NCI-H1930 (cell line): Measurements from ENCODE around the gene FAM83G.

Experiments
- DNase-seq, 2 experiments: peaks; one replicate each; lab custom pipeline; 2025; lab: John Stamatoyannopoulos, UW

The FAM83G gene

GRCh38 chr17:18988546-18989173 is 15.9 kb downstream of the FAM83G start:
- DNase-seq, result no peak

- no peak for DNase-seq
These were observed 16.6 kb downstream of the FAM83G start for GRCh38 chr17:18987862-18988545.

DNA sequence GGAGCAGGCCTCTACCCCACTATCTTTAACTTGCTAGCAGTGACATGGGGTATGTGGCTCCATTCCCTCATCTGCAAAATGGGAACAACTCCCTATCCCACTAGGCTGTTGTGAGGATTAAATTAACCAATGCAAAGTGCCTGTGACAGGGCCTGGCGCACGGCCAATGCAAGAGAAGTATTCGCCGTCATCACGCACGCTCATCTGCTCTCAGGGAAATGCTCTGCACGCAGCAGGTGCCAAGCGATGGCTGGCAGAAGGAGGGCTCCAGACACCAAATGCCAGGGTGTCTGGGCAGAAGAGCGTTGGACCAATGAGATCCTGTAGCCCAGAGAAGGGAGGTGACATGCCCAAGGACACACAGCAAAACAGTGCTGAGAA is 17.3 kb downstream of the FAM83G start:
- DNase-seq, result no peak

DNA sequence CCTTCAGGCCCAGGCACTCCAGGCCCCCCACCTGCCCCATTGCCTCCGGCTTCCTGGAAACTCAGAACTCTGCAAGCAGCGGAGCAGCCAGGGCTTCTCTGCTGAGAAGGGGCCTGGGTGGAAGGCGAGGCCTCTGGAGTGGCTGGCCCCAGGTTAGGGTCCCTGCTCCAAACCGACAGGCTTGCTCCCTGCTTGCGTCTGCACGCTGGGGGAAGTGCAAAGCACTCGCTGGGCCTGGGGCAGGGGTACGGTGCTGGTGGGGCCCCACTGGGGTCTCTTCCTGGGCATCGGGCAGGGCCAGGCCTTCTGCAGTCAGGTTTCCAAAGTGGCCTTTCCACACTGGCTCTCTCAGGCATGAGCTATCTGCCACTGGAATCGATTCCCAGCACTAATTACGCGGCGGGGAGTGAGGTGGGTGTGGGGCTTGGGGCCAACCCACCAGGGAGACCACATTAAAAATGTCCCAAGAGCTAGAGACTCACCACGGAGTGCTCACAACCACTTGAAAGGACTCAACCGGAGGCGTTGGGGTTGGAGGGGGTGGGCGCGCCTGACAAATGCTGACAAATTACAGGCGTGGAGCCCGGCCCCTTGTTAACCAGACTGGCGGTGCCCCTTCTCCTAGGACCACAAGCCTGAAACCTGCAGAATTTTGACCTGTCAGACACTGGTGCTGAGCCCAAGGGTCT is 17.9 kb downstream of the FAM83G start:
- no peak for DNase-seq

DNA sequence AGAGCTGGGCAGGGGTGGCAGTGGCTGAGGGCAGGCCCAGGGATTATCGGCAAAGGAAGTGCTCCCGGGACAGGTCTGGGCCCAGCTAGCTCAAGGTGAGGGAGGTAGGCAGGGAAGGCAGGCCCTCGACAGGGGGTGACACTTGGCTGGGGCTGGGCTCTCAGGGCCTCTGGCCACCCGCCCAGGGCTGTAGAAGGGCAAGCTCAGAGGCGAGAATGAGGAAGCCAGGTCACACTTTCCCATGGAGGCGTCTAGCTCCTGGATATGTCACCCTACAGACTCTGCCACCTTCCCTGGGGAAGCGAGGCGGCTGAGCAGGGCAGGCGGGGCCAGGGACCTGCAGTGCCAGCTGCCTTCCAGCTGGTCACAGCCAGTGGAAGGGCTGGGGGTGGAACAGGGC is 19.1 kb downstream of the FAM83G start:
- no peak for DNase-seq

GRCh38 chr17:18984273-18985114 is 20.1 kb downstream of the FAM83G start:
- no peak for DNase-seq

GRCh38 chr17:18981642-18982424 is 22.7 kb downstream of the FAM83G start:
- DNase-seq, result no peak

DNA sequence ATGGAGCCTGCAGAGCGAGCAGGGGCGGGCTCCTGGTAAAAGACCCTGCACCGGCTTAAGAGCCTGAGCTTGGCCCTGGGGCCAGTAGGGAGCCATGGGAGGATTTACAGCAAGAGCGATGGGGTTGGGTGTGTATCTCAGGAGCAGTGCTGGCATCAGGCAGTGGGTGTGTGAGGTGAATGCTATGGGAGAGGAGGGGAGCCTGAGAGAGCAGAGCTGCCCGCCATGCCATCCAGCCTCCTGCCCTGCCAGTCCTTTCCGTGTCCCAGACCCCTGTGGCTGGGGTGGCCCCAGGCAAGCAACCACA is 23.3 kb downstream of the FAM83G start:
- no peak for DNase-seq

DNA sequence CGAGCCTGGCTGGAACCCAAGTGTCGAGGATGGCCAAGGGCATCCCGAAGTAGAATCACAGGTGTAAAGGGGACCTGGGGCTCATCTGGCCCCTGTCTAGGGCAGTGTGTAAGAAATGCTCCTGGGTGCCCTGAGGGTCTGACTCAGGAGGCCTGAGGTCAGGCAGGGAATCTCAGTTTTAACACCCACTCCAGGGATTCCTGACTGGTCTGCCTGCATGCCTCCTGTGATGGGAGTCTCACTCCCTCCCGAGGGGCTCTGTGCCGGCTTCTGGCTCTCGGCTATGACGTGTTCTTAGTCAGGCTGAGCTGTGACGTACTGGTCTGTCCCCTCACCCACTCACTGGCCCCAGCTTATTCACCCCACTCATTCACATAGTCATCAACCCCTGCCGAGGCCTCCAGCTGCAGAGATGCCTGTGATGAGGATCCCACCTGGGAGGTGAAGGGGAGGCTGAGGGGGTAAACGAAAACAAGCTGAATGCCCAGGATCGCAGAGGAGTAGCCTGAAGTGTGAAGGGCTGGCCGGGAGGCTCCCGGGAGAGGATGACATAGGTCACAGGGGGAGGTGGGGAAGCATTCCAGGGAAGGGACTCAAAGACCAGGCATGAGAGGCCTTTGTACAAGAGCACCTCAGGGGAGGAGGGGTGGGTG is 23.8 kb downstream of the FAM83G start:
- no peak for DNase-seq

DNA sequence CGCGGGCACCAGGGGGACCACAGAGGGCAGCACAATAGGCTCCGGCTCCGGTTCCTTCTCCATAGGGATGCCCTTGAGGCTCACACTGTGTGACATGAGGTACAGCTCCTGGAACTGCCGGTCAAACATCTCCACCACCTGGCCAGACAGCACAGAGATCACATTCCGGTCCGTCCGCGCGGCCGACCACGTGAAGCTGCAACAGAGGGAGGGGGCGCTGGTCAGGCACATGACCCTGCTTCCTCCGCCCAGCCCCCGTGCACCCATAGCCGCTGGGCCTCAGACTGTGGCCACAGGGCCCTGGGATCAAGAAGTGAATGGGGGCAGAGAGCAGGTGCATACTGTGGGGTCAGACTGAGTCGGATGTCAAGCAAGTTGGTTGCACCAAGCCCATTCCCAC is 25.9 kb downstream of the FAM83G start:
- no peak for DNase-seq

- DNase-seq, result no peak
These were observed 26.5 kb downstream of the FAM83G start for GRCh38 chr17:18978050-18978449.

- DNase-seq, result no peak
These were observed 26.9 kb downstream of the FAM83G start for GRCh38 chr17:18977646-18978045.

GRCh38 chr17:18977021-18977420 is 27.5 kb downstream of the FAM83G start:
- DNase-seq, result no peak

DNA sequence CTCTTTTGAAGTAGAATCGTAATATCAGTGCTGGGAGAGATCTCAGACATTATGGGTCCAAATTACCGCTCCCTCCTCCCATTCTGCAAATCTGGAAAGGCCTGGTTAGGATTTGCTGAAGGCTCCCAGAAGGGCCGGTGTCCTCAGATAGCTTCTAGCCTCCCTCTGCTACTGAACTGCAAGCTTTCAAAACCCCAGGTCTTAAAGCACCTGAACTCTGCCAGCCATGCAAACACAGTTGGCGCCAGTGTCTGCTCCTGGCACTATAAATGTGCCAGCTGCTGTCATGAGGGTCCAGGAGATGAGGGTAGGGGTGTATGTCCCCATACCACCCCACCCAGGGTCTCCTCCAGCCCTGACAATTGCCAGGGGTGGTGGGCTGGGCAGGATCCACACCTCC is 28.4 kb downstream of the FAM83G start:
- no peak for DNase-seq

GRCh38 chr17:18975597-18975996 is 29.0 kb downstream of the FAM83G start:
- DNase-seq, result no peak

DNA sequence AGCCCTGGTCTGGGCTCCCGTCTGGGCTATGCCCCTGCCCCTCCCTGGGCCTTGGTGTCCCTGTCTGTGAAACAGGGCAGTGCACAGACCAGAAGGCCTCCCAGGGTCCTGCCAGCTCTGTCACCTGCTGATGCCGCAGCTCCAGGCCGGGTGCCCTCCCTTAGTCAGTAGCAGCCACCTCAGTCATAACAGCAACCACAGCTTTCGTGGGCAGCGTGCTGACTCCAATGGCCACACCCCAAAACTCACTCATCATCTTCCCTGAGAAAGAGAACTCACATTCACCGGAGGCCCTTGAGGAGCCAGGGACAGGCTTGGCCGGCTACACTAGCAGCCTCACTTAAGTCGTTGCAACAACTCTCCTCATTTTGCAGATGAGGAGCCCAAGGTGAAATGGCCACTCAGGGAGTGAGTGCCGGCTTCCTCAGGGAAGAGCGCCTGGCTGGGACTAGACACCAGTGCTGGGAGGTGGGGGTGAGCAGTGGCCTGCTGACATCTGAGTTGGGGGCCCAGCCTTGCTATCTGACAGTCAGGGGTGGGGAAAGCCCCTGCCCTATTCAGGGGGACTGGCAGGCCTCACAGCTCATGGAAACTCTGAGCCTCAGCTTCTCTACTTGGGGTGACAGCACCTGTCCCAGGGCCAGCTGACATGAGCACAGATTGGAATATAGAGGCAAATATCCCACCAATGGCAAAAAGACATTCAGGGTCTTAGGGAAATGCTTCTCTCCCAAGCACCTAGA is 30.0 kb downstream of the FAM83G start:
- no peak for DNase-seq

DNA sequence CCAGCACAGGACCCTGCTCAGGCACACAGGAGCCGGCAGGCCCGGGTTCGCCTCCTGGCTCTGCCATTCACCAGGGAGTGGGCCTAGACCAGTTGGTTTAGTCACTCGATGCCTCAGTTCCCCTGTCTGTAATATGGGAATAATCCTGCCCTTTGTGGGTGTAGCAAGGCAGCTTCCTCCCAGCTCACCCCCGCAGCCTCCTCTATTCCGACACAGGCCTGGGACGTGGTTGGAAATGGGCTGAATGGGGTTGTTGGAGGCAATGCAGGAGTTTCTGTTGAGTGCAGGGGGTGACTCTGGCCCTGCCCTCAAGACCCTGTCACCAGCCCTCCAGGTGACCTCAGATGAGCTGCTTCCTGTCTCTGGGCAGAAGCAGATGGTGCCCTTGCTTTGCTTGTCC is 32.8 kb downstream of the FAM83G start:
- DNase-seq, result no peak

- DNase-seq, result no peak
These were observed 33.7 kb downstream of the FAM83G start for GRCh38 chr17:18970582-18971480.
